Effector memory CD4-positive, alpha-beta T cell (primary cell): ENCODE data around the gene KCND2.
"Not testable (repeated sequence)": the region's sequence is repeated elsewhere in the genome, so short reads cannot be mapped to it uniquely, and the experiment has no call there.

Experiments
- DNase-seq, 3 donors: peaks; one replicate each; pipeline ENCODE4 v3.0.0-alpha.2; 2020
- H3K27ac ChIP-seq: 2 replicates; pipeline ENCODE4 v1.7.0; 2013; ENCODE audit warnings: mild to moderate bottlenecking, low read length, moderate library complexity; ENCODE audit not compliant: insufficient read depth, poor library complexity, severe bottlenecking
- H3K27me3 ChIP-seq: replicated peaks from 2 replicates; pipeline ENCODE4 v1.7.0; 2013; ENCODE audit warnings: mild to moderate bottlenecking, low read length; ENCODE audit not compliant: insufficient read depth, control insufficient read depth, poor library complexity, severe bottlenecking
- H3K36me3 ChIP-seq: 2 replicates; pipeline ENCODE4 v1.7.0; 2013; ENCODE audit warnings: mild to moderate bottlenecking, low read length, moderate library complexity; ENCODE audit not compliant: control insufficient read depth, insufficient read depth
- H3K4me1 ChIP-seq: 2 replicates; pipeline ENCODE4 v1.7.0; 2013; ENCODE audit warnings: low read length, mild to moderate bottlenecking; ENCODE audit not compliant: control insufficient read depth, insufficient read depth, poor library complexity, severe bottlenecking
- H3K4me3 ChIP-seq: 2 replicates; pipeline ENCODE4 v1.7.0; 2013; ENCODE audit warnings: low read length, low read depth, mild to moderate bottlenecking; ENCODE audit not compliant: insufficient read depth, poor library complexity, severe bottlenecking
- H3K9me3 ChIP-seq: 2 replicates; pipeline ENCODE4 v1.7.0; 2013; ENCODE audit warnings: mild to moderate bottlenecking, low read length, moderate library complexity; ENCODE audit not compliant: control insufficient read depth

The KCND2 gene

GRCh38 chr7:120741371-120742042, 468.5 kb downstream of the KCND2 start:
- H3K27ac ChIP-seq = no peak overlapping the region
- no peaks in the 10 kb centered on the region for H3K36me3 ChIP-seq
- DNase-seq = no peak
- no peaks in the 10 kb centered on the region for H3K27me3 ChIP-seq
- no peak overlapping the region for H3K4me3 ChIP-seq
- no peaks in the 10 kb centered on the region for H3K9me3 ChIP-seq
- H3K4me1 ChIP-seq = no peaks in the 10 kb centered on the region

DNA sequence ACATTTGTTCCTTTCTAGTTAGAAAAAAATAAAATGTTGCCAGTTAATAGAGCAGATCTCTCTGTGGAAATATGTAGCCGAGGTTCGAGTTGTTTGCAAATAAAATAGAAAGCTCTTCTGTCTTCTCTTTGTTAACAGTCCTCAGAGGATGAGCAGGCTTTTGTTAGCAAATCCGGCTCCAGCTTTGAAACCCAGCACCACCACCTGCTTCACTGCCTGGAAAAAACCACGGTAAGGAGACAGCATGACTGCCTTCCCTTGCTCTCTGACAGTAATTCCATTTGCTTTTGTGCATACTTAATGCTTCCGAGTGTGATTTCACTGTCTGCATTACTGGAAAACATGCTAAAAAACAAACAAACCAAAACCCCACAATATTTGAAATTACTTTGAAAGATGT, 469.4 kb downstream of the KCND2 start:
- Histone ChIP-seq H3K36me3 (no peaks in the 10 kb centered on the region), H3K27ac (no peak overlapping the region), H3K4me1 (no peaks in the 10 kb centered on the region), H3K4me3 (no peak overlapping the region), H3K27me3 (no peaks in the 10 kb centered on the region), H3K9me3 (no peaks in the 10 kb centered on the region)
- no peak for DNase-seq

DNA sequence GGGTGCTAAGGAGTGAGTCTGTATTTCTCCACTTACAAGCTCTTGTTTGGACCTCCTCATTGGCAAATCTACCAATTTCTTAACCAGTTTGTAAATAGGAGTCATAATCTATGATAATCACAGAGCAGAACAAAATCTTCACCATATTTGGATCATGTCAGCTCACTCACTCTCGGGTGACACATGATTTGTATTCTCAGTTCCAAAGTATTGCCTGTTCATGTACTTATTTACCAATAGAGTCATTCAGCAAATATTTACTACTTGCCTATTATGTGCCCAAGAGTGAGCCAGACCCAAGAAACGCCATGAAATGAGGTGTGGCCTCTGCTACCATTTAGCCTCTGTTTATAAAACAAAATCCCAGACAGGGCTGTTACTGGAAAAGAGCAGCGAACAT, 470.2 kb downstream of the KCND2 start:
- H3K4me3 ChIP-seq = no peak overlapping the region

DNA sequence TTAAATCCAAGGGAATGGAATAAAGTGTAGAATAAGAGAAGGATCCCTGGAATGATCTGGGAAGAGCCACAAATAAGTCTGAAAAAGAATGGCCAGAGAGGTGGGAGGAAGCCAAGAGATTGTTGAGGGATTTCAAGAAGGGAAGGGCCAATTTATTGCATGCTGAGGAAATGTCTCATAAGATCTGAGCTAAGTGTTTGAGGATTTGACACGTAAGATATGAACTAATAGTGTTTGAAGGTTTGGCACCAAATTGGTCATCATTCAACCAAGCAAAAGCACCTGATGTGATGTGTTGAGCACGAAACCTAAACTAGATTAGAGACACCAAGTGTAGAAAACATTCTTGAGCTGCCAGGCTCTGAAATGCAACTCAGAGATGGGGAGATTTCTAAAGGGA, 487.1 kb downstream of the KCND2 start:
- Histone ChIP-seq H3K9me3 (no peaks in the 10 kb centered on the region), H3K4me3 (no peak overlapping the region), H3K27me3 (no peaks in the 10 kb centered on the region), H3K36me3 (no peaks in the 10 kb centered on the region), H3K27ac (no peak overlapping the region), H3K4me1 (no peaks in the 10 kb centered on the region)
- no peak for DNase-seq

More for the DNA sequence above, 470.2 kb downstream of the KCND2 start:
- Histone ChIP-seq H3K27me3 (no peaks in the 10 kb centered on the region), H3K27ac (no peak overlapping the region), H3K9me3 (no peaks in the 10 kb centered on the region), H3K36me3 (no peaks in the 10 kb centered on the region), H3K4me1 (no peaks in the 10 kb centered on the region)
- no peak for DNase-seq

DNA sequence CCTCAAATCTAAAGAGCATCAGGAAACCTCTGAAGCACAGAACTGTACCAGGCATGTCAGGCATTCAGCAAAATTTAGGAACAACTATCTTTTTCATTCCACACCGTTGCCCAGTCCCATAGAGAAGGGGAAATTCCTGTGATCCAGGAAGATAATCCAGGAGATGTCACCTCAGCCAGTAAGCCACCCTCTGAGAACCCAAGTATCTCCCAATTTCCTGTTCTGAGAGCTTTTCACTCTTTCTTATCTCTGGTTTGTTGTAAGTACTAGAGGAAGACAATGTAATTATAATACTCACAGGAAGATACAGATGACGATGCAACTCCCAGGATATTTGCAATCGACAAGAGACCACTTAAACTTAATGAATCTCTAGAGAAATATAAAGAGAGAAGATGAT, 487.9 kb downstream of the KCND2 start:
- Histone ChIP-seq H3K4me1 (no peaks in the 10 kb centered on the region), H3K27me3 (no peaks in the 10 kb centered on the region), H3K27ac (no peak overlapping the region), H3K9me3 (no peaks in the 10 kb centered on the region), H3K36me3 (no peaks in the 10 kb centered on the region), H3K4me3 (no peak overlapping the region)
- no peak for DNase-seq

DNA sequence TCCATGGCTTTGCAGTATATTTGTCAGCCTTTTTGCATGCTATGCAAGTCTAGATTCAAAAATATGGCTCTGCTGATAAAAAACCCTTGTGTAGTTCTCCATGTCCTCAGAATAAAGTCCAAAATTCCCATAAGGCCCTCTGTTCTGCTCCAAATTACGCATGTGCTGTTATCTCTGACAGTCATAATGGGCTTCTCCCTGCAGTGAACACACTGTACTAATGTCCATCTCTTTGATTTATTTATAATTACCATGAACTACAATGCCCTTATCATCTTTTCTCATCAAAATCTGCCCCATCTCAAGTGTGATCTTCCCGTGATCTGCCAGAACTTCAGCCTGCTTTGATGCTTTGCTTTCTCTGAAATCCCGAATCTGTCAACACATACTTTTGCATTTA, 497.2 kb downstream of the KCND2 start:
- H3K27ac ChIP-seq = no peak overlapping the region
- no peaks in the 10 kb centered on the region for H3K36me3 ChIP-seq
- H3K4me1 ChIP-seq = no peaks in the 10 kb centered on the region
- no peaks in the 10 kb centered on the region for H3K9me3 ChIP-seq
- no peak for DNase-seq
- no peaks in the 10 kb centered on the region for H3K27me3 ChIP-seq
- no peak overlapping the region for H3K4me3 ChIP-seq

DNA sequence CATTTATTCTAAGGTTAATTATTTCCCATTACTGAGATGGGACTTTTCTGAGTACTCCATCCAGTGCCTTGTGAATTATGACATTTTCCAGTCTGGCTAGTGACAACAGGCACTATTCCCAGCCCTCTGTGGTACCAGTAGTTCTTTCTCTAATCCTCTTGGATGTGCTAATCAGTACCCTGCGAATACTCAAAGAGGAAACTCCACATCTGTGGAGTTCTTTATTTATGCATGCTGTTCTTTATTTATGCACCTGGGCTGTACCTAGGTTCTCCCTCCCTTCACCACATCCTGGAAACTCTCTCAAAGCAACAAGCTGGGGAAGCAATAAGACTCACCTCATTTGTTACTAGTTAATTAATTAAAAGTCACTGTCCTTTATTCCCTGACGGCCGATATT, 501.5 kb downstream of the KCND2 start:
- H3K36me3 ChIP-seq = no peaks in the 10 kb centered on the region
- H3K27me3 ChIP-seq = no peaks in the 10 kb centered on the region
- no peaks in the 10 kb centered on the region for H3K9me3 ChIP-seq
- H3K4me1 ChIP-seq = no peaks in the 10 kb centered on the region
- H3K4me3 ChIP-seq = no peak overlapping the region
- no peak for DNase-seq
- H3K27ac ChIP-seq = no peak overlapping the region

GRCh38 chr7:120775755-120776154, 502.8 kb downstream of the KCND2 start:
- Histone ChIP-seq H3K27me3 (no peaks in the 10 kb centered on the region), H3K4me3 (no peak overlapping the region), H3K27ac (no peak overlapping the region), H3K4me1 (no peaks in the 10 kb centered on the region), H3K9me3 (no peaks in the 10 kb centered on the region), H3K36me3 (no peaks in the 10 kb centered on the region)
- no peak for DNase-seq

DNA sequence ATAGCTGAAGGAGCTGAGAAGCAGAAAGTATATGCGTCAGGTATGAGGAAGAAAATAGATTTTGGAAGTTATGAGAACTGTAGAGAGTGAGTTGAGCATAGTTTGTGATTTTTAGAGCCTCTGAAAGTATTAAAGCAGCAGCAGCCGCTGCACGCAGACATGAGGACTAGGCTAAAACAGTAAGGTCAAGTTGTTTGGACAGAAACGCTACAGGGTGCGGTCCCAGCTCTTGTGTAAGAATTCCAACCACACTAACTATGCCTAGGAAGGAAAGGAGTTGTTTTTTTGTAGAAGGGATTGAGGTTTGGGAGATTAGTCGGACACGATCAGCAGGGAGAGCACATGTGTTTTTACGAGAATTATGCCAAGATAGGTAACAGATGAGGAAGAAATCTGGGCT, 506.1 kb downstream of the KCND2 start:
- DNase-seq, H3K9me3 ChIP-seq, H3K27ac ChIP-seq, H3K4me3 ChIP-seq, H3K36me3 ChIP-seq, H3K4me1 ChIP-seq, H3K27me3 ChIP-seq: not testable (repeated sequence)

DNA sequence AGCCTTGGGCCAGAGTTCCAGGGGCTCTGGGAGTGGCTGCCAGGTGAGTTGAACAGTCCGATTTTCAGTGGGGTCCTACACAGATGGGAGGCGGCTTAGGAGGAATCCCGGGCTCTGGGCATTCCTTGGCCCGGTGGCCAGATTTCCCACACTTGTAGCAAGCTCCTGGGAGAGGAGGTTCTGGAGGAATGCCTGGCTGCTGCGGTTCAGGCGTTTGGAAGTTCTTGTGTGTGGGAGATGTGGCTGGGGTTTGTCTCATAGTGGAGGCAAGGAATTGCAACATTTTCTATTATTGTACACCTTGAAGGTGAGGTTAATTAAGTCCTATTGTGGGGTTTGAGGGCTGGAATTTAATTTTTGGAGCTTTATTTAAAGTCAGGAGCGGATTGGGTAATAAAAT, 507.5 kb downstream of the KCND2 start:
- not testable (repeated sequence) for H3K9me3 ChIP-seq, H3K36me3 ChIP-seq, DNase-seq, H3K4me1 ChIP-seq, H3K27me3 ChIP-seq, H3K27ac ChIP-seq, H3K4me3 ChIP-seq
